Thyroid gland (tissue), 4 donors: ENCODE measurements around the gene PHACTR1.

Experiments
- CTCF ChIP-seq, 6 experiments: fragments of 200-600 bp in 3 of 6; fragments of 450-650 bp in 3 of 6; sonication (generic) in 3 of 6; IDR thresholded peaks; one replicate each; pipeline ENCODE4 v1.5.1; 2016 to 2019; ENCODE audit warnings: antibody characterized with exemption in 6 of 6, mild to moderate bottlenecking in 2 of 6, inconsistent platforms in 1 of 6, moderate library complexity in 1 of 6
- POLR2A ChIP-seq, 2 donors: fragments of 450-650 bp; IDR thresholded peaks; one replicate each; pipeline ENCODE4 v1.6.1; 2017; ENCODE audit warnings: antibody characterized with exemption in 2 of 2, mild to moderate bottlenecking in 2 of 2, moderate library complexity in 1 of 2

- no peak for TF ChIP-seq CTCF (IDR thresholded peaks at IDR 0.05)
- TF ChIP-seq POLR2A (IDR thresholded peaks at IDR 0.05): no peak
These were observed 31.8 kb downstream of the PHACTR1 start for GRCh38 chr6:12748411-12748810.
